Nephron progenitor cell (in vitro differentiated cells): ENCODE measurements around the gene IFITM1.
A peak's percentile ranks its signal among the peaks of the same experiment; 100 is the strongest.

Experiments used
- DNase-seq: peaks from one replicate; pipeline ENCODE4 v3.0.0; 2021
- H3K27ac Mint-ChIP-seq: 2 replicates; pipeline ENCODE4 v1.8.0; 2021; ENCODE audit warnings: mild to moderate bottlenecking, moderate library complexity, mixed read lengths
- H3K27me3 Mint-ChIP-seq: 2 replicates; pipeline ENCODE4 v1.8.0; 2021; ENCODE audit warnings: mild to moderate bottlenecking, low read depth, mixed read lengths; ENCODE audit not compliant: poor library complexity
- H3K36me3 Mint-ChIP-seq: 2 replicates; pipeline ENCODE4 v1.8.0; 2021; ENCODE audit warnings: low read depth, mixed read lengths
- H3K4me1 Mint-ChIP-seq: 2 replicates; pipeline ENCODE4 v1.8.0; 2021; ENCODE audit warnings: mixed read lengths
- H3K4me3 Mint-ChIP-seq: 2 replicates; pipeline ENCODE4 v1.8.0; 2021; ENCODE audit warnings: mild to moderate bottlenecking, moderate library complexity, mixed read lengths
- H3K9me3 Mint-ChIP-seq: 2 replicates; pipeline ENCODE4 v1.8.0; 2021; ENCODE audit warnings: mild to moderate bottlenecking, moderate library complexity, mixed read lengths
- CTCF ChIP-seq: fragments of 200-600 bp; sonication (generic); IDR thresholded peaks from 2 replicates; pipeline ENCODE4 v1.5.0; 2021; ENCODE audit warnings: antibody characterized with exemption

Gene IFITM1

DNA sequence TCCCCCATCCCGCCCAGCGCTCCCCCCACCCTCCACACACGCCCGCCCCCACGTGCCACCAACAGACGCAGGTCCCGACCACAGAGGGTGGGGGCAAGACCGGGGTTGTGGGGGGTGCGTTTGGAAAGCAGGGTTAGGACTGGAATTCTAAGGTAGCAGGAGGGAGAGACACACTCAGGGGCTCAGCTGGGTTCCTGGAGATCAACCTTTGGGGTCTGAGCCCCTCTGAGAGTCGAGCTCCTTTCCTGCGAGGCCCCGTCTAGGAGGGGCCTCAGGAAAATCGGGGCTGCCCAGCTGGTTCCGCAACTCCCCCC, 24.5 kb upstream of the IFITM1 start:
- peaks cover 6% of the 10 kb centered on the region for H3K36me3 Mint-ChIP-seq
- H3K27me3 Mint-ChIP-seq, result peaks cover 9% of the 10 kb centered on the region
- peak overlapping the region; percentile 79 for H3K4me3 Mint-ChIP-seq
- DNase-seq, result no peak
- H3K9me3 Mint-ChIP-seq, result no peaks in the 10 kb centered on the region
- no peak overlapping the region for H3K27ac Mint-ChIP-seq
- peaks cover 54% of the 10 kb centered on the region for H3K4me1 Mint-ChIP-seq
- no peak for TF ChIP-seq CTCF

GRCh38 chr11:289712-290620, 23.9 kb upstream of the IFITM1 start:
- Mint-ChIP-seq H3K9me3 (no peaks in the 10 kb centered on the region), H3K4me1 (peaks cover 52% of the 10 kb centered on the region)
- peak; percentile 13 for DNase-seq

GRCh38 chr11:290621-291231, 23.1 kb upstream of the IFITM1 start:
- peak overlapping the region; percentile 79 for H3K4me3 Mint-ChIP-seq

More at GRCh38 chr11:289712-290620, 23.9 kb upstream of the IFITM1 start:
- peak overlapping the region; percentile 79 for H3K4me3 Mint-ChIP-seq
- peaks cover 6% of the 10 kb centered on the region for H3K36me3 Mint-ChIP-seq
- H3K27me3 Mint-ChIP-seq, result peaks cover 9% of the 10 kb centered on the region
- no peak for TF ChIP-seq CTCF
- no peak overlapping the region for H3K27ac Mint-ChIP-seq

GRCh38 chr11:291281-292210, 22.3 kb upstream of the IFITM1 start:
- TF ChIP-seq CTCF, result no peak
- Mint-ChIP-seq H3K27me3 (peaks cover 5% of the 10 kb centered on the region), H3K4me3 (peak overlapping the region; percentile 49), H3K9me3 (no peaks in the 10 kb centered on the region), H3K27ac (peak overlapping the region; percentile 82), H3K36me3 (peaks cover 6% of the 10 kb centered on the region), H3K4me1 (peaks cover 43% of the 10 kb centered on the region)
- DNase-seq, result no peak

More at GRCh38 chr11:290621-291231, 23.1 kb upstream of the IFITM1 start:
- H3K27me3 Mint-ChIP-seq, result peaks cover 9% of the 10 kb centered on the region
- TF ChIP-seq CTCF, result no peak
- H3K36me3 Mint-ChIP-seq, result peaks cover 6% of the 10 kb centered on the region
- peaks cover 49% of the 10 kb centered on the region for H3K4me1 Mint-ChIP-seq
- no peaks in the 10 kb centered on the region for H3K9me3 Mint-ChIP-seq
- peak overlapping the region; percentile 82 for H3K27ac Mint-ChIP-seq
- no peak for DNase-seq

DNA sequence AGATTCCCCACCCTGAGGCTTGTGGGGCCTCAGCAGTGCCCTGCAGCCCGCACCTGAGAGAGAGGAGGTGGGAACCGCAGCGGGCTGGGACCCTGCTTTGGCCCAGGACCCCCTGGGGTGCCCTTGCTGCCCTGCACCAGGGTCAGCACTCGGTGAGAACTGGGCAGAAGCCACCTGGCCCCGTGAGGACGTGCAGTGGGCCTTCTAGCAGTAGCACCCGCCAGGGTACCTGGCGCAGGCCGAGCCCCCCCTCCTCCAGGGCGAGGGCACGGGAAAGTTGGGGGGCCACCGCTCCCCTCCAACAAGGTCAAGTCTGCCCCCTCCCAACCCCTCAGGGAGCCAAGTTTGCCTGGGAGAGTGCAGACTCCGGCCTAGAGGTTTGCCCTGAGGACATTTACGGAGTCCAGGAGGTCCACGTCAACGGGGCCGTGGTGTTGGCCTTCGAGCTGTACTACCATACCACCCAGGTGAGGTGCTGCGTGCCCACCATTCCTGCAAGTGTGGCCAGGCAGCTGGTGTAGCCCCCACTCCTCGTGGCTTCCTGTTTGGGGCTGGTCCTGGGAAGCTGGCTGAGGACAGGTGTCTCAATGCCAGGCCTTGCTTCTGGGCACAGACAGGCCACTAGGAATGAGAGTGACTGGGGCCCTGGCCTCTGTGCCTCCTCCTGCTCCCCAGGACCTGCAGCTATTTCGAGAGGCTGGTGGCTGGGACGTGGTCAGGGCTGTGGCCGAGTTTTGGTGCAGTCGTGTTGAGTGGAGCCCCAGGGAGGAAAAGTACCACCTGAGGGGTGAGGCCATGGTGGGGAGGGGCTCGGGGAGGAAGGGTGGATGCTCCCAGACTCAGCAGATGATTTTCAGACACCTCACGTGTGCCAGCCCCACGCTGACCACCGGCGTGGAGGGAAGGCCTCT, 21.4 kb upstream of the IFITM1 start:
- Mint-ChIP-seq H3K4me1 (peaks cover 44% of the 10 kb centered on the region), H3K36me3 (peaks cover 6% of the 10 kb centered on the region)
- no peak for TF ChIP-seq CTCF

More for the DNA sequence above, 21.4 kb upstream of the IFITM1 start:
- Mint-ChIP-seq H3K4me3 (no peak overlapping the region), H3K27me3 (peaks cover 5% of the 10 kb centered on the region), H3K27ac (no peak overlapping the region), H3K9me3 (no peaks in the 10 kb centered on the region)
- DNase-seq, result no peak
